Activated CD8-positive, alpha-beta memory T cell treated with anti-CD3 and anti-CD28 coated beads, Interleukin-2, amount 10 ng/mL, durations not matched to agents 7 days and 5 days (primary cell): ENCODE measurements around the gene RD3L. TPM values are rescaled to one million over a fixed set of nuclear protein-coding genes. Genes with fewer than 3 reads are reported as not detected.

ENCODE experiments used
- ATAC-seq: fragments of 150-1000 bp; cut with Tn5 transposase; one replicate; pipeline ENCODE4 v1.10.0; 2021; ENCODE audit warnings: moderate library complexity
- CTCF ChIA-PET: fragments of 350-600 bp; sonication (Branson Sonifier 250); formaldehyde crosslinking; loops from one replicate; lab custom pipeline; 2021; ENCODE audit warnings: antibody characterized with exemption; lab: Charles Lee
- DNase-seq: peaks from one replicate; pipeline ENCODE4 v3.0.0-alpha.2; 2020
- H3K27ac Mint-ChIP-seq: one replicate; pipeline ENCODE4 v1.8.0; 2021; ENCODE audit warnings: mild to moderate bottlenecking, mixed read lengths
- H3K27me3 Mint-ChIP-seq: one replicate; pipeline ENCODE4 v1.8.0; 2021; ENCODE audit warnings: mixed read lengths
- H3K36me3 Mint-ChIP-seq: one replicate; pipeline ENCODE4 v1.8.0; 2021; ENCODE audit warnings: mild to moderate bottlenecking, mixed read lengths
- H3K4me1 Mint-ChIP-seq: one replicate; pipeline ENCODE4 v1.8.0; 2021; ENCODE audit warnings: mixed read lengths
- H3K4me3 Mint-ChIP-seq: one replicate; pipeline ENCODE4 v1.8.0; 2021; ENCODE audit warnings: mild to moderate bottlenecking, moderate library complexity, mixed read lengths
- H3K9me3 Mint-ChIP-seq: one replicate; pipeline ENCODE4 v1.8.0; 2022; ENCODE audit warnings: low read depth, mixed read lengths
- total RNA-seq, 2 experiments: library from RNA; stranded (reverse); gene quantifications; one replicate each; pipeline ENCODE4 v1.2.3, GENCODE V29; 2021

Gene RD3L
- total RNA-seq, 2 experiments from 2014 or later, result not detected

GRCh38 chr14:103898711-103899110, 43.6 kb downstream of the RD3L start:
- Mint-ChIP-seq H3K4me1 (peaks cover 2% of the 10 kb centered on the region), H3K4me3 (no peak overlapping the region), H3K9me3 (peaks cover 3% of the 10 kb centered on the region), H3K36me3 (no peaks in the 10 kb centered on the region), H3K27ac (no peak overlapping the region), H3K27me3 (no peaks in the 10 kb centered on the region)
- DNase-seq, result no peak
- CTCF ChIA-PET, result no interaction called here
- no peak for ATAC-seq

- CTCF ChIA-PET, result interaction anchor here (0.5 to 0.7 kb wide), 2 partner anchors 22 to 24 kb away, joined by 3 to 4 read pairs; no protein-coding TSS in a partner anchor
- H3K9me3 Mint-ChIP-seq, result peaks cover 3% of the 10 kb centered on the region
- ATAC-seq (no peak), DNase-seq (no peak)
- H3K36me3 Mint-ChIP-seq, result no peaks in the 10 kb centered on the region
- no peak overlapping the region for H3K4me3 Mint-ChIP-seq
- no peaks in the 10 kb centered on the region for H3K27me3 Mint-ChIP-seq
- H3K4me1 Mint-ChIP-seq, result peaks cover 2% of the 10 kb centered on the region
- no peak overlapping the region for H3K27ac Mint-ChIP-seq
Measured at GRCh38 chr14:103898204-103898603, 44.1 kb downstream of the RD3L start.

- Mint-ChIP-seq H3K27ac (no peak overlapping the region), H3K4me1 (peaks cover 2% of the 10 kb centered on the region), H3K36me3 (no peaks in the 10 kb centered on the region), H3K9me3 (peaks cover 3% of the 10 kb centered on the region), H3K27me3 (no peaks in the 10 kb centered on the region), H3K4me3 (no peak overlapping the region)
- DNase-seq (no peak), ATAC-seq (no peak)
- CTCF ChIA-PET, result interaction anchor here (0.5 to 0.7 kb wide), 2 partner anchors 23 kb away, joined by 3 to 4 read pairs; no protein-coding TSS in a partner anchor
Measured at GRCh38 chr14:103897075-103897947, 45.0 kb downstream of the RD3L start.

- Mint-ChIP-seq H3K4me3 (no peak overlapping the region), H3K27me3 (no peaks in the 10 kb centered on the region), H3K4me1 (peaks cover 2% of the 10 kb centered on the region), H3K27ac (no peak overlapping the region), H3K9me3 (peaks cover 3% of the 10 kb centered on the region), H3K36me3 (no peaks in the 10 kb centered on the region)
- CTCF ChIA-PET, result no interaction called here
- DNase-seq (no peak), ATAC-seq (no peak)
Measured at GRCh38 chr14:103896578-103896977, 45.8 kb downstream of the RD3L start.

- H3K27ac Mint-ChIP-seq, result no peak overlapping the region
- no peak for ATAC-seq
Measured at GRCh38 chr14:103894723-103895059, 47.6 kb downstream of the RD3L start.

GRCh38 chr14:103894034-103894722, 48.2 kb downstream of the RD3L start:
- Mint-ChIP-seq H3K9me3 (peaks cover 3% of the 10 kb centered on the region), H3K4me3 (no peak overlapping the region), H3K36me3 (no peaks in the 10 kb centered on the region), H3K27ac (no peak overlapping the region), H3K27me3 (no peaks in the 10 kb centered on the region), H3K4me1 (no peaks in the 10 kb centered on the region)
- CTCF ChIA-PET, result no interaction called here
- ATAC-seq (no peak), DNase-seq (no peak)

More at GRCh38 chr14:103894723-103895059, 47.6 kb downstream of the RD3L start:
- H3K36me3 Mint-ChIP-seq, result no peaks in the 10 kb centered on the region
- no peak for DNase-seq
- H3K27me3 Mint-ChIP-seq, result no peaks in the 10 kb centered on the region
- H3K4me1 Mint-ChIP-seq, result no peaks in the 10 kb centered on the region
- H3K4me3 Mint-ChIP-seq, result no peak overlapping the region
- CTCF ChIA-PET, result no interaction called here
- H3K9me3 Mint-ChIP-seq, result peaks cover 3% of the 10 kb centered on the region

GRCh38 chr14:103892247-103892646, 50.1 kb downstream of the RD3L start:
- ATAC-seq (no peak), DNase-seq (no peak)
- H3K4me3 Mint-ChIP-seq, result no peak overlapping the region
- no peaks in the 10 kb centered on the region for H3K4me1 Mint-ChIP-seq
- H3K27ac Mint-ChIP-seq, result no peak overlapping the region
- no peaks in the 10 kb centered on the region for H3K27me3 Mint-ChIP-seq
- H3K36me3 Mint-ChIP-seq, result no peaks in the 10 kb centered on the region
- H3K9me3 Mint-ChIP-seq, result peaks cover 3% of the 10 kb centered on the region
- CTCF ChIA-PET, result no interaction called here

- ATAC-seq (no peak), DNase-seq (no peak)
- Mint-ChIP-seq H3K4me3 (no peak overlapping the region), H3K27ac (no peak overlapping the region), H3K27me3 (no peaks in the 10 kb centered on the region), H3K9me3 (peaks cover 3% of the 10 kb centered on the region), H3K4me1 (no peaks in the 10 kb centered on the region), H3K36me3 (no peaks in the 10 kb centered on the region)
- CTCF ChIA-PET, result no interaction called here
Measured at GRCh38 chr14:103891667-103892215, 50.6 kb downstream of the RD3L start.

GRCh38 chr14:103890821-103891666, 51.3 kb downstream of the RD3L start:
- no peaks in the 10 kb centered on the region for H3K4me1 Mint-ChIP-seq
- H3K36me3 Mint-ChIP-seq, result no peaks in the 10 kb centered on the region
- DNase-seq, result no peak
- no peak overlapping the region for H3K27ac Mint-ChIP-seq
- H3K4me3 Mint-ChIP-seq, result no peak overlapping the region
- H3K27me3 Mint-ChIP-seq, result no peaks in the 10 kb centered on the region
- ATAC-seq, result no peak
- CTCF ChIA-PET, result no interaction called here
- no peaks in the 10 kb centered on the region for H3K9me3 Mint-ChIP-seq

Other genes with a start within 250 kb of the RD3L start
- 10 to 100 TPM; 64.3 to 68.8 TPM for gene XRCC3, start 227.1 kb downstream of the RD3L start, total RNA-seq
- gene ZFYVE21, start 226.7 kb downstream of the RD3L start, total RNA-seq, result 10 to 100 TPM; 17.4 to 18.6 TPM
- 10 to 100 TPM in 1 of 2 experiments, 1 to 10 TPM in 1; 8.6 to 11.7 TPM for gene PPP1R13B, start 95.0 kb downstream of the RD3L start, total RNA-seq
- 1 to 10 TPM; 1.1 to 1.2 TPM for gene TDRD9, start 14.1 kb downstream of the RD3L start, total RNA-seq
- gene ASPG, start 143.2 kb upstream of the RD3L start, total RNA-seq, result not detected
- gene KIF26A, start 196.1 kb upstream of the RD3L start, total RNA-seq, result 1 to 10 TPM in 1 of 2 experiments, under 1 TPM in 1; 0.21 to 1.1 TPM